Measurements from ENCODE around the gene TXNDC17. TPM values are rescaled to one million over a fixed set of nuclear protein-coding genes. Genes with fewer than 3 reads are reported as not detected.
A peak's percentile ranks its signal among the peaks of the same experiment; 100 is the strongest.

Gene TXNDC17
- total RNA-seq, 2 donors from 2014 or later = 17.1 to 37.6 TPM

DNA sequence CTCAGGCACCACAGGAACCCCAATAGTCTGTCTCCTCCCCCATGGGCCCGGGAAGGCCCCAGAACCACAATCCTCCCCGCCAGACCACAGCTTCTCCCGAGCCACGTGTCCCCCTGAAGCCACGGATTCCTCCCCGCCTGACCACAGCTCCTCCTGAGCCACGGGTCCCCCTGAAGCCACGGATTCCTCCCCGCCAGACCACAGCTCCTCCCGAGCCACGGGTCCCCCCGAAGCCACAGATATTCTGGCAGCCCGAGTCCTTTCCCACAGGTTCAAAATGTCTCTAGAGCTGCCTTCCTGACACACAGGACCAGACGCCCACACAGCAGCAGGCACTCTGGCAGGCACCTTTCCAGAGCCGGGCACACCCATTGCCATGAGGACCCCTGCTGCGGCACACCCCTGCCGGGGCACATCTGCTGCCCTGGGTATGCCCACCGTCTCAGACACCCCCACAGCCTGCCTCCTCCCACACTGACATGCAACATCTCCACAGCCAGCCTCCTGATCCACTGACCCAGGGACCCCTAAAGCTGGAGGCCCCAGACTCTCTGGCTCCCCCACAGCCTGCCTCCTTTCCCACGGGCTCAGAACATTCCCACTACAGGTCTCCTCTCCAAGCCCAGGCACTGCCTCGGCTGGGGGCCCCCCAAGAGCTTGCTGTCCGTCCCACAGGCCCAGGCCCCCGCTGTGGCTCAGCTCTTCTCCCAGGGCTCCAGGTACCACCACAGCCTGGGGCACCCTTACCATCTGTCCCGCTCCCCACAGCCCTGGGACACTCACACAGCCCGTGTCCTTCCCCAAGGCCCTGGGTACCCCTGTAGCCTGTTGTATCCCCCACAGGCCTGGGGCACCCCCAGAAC lies 2.6 kb upstream of the TXNDC17 start:
- intact Hi-C loops (cut with DNase I) = no loop called here
- 80% methylated on average over 24 of the region's 24 CpGs for WGBS, 2 donors
- peaks cover 34% of the 10 kb centered on the region for H3K4me1 ChIP-seq

DNA sequence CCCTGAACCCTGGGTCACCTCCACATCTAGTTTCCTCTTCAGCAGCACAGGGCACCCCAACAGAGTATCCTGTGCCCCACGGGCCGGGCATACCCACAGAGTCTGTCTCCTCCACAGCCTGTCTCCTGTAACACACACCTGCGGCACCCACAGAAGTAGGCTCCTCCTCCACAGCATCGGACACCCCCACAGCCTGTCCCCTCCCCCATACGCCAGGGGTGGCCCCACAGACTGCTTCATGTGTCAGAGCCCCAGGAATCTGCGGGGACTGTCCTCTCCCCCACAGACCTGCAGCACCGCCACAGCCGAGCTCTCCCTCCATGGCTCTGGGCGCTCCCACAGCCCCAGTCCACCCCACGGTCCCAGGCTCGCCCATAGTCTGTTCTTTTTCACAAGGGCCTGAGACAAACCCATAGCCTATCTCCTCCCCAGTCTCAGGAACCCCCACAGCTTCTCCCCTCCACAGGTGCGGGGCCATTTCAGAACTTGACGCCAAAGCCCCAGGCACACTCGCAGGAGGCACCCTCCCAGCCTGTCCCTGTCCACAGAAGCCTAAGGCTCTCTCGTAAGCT lies 1.8 kb upstream of the TXNDC17 start:
- 15 to 26% methylated on average over 13 to 14 of the region's 15 CpGs for WGBS, 2 donors
- Histone ChIP-seq H3K27me3 (no peaks in the 10 kb centered on the region), H3K4me1 (peaks cover 34% of the 10 kb centered on the region), H3K4me3 (peak overlapping the region in 1 of 2 donors; percentile 74), H3K27ac (no peak overlapping the region), H3K36me3 (replicated peaks in 1 of 2; ENCODE audit: insufficient read depth in 1 of 2, low read depth in 2 of 2) (no peaks in the 10 kb centered on the region), H3K9me3 (no peaks in the 10 kb centered on the region)
- ATAC-seq (no peak), DNase-seq (no peak)
- TF ChIP-seq CTCF (IDR thresholded peaks at IDR 0.05) = no peak
- no peak for TF ChIP-seq POLR2A (IDR thresholded peaks at IDR 0.05)
- intact Hi-C loops (cut with DNase I) = no loop called here

More for the DNA sequence above, 2.6 kb upstream of the TXNDC17 start:
- no peaks in the 10 kb centered on the region for H3K9me3 ChIP-seq
- DNase-seq (no peak), ATAC-seq (no peak)
- no peak overlapping the region for H3K4me3 ChIP-seq
- no peaks in the 10 kb centered on the region for H3K27me3 ChIP-seq
- H3K27ac ChIP-seq = no peak overlapping the region
- no peak for TF ChIP-seq POLR2A (IDR thresholded peaks at IDR 0.05)
- no peak for TF ChIP-seq CTCF (IDR thresholded peaks at IDR 0.05)
- H3K36me3 ChIP-seq (replicated peaks in 1 of 2; ENCODE audit: insufficient read depth in 1 of 2, low read depth in 2 of 2) = peaks cover 0 to 3% of the 10 kb centered on the region in 2 donors

- DNase-seq (peak in 2 of 4 donors; percentile 39 to 41), ATAC-seq (peak; percentile 22)
- peak overlapping the region; percentile 64 to 87 (median 74) for H3K27ac ChIP-seq
- no peaks in the 10 kb centered on the region for H3K9me3 ChIP-seq
- no peak for TF ChIP-seq CTCF (IDR thresholded peaks at IDR 0.05)
- TF ChIP-seq POLR2A (IDR thresholded peaks at IDR 0.05) = no peak
- H3K27me3 ChIP-seq = no peaks in the 10 kb centered on the region
- peaks cover 34% of the 10 kb centered on the region for H3K4me1 ChIP-seq
- 0 to 1% methylated on average over 24 to 65 of the region's 67 CpGs for WGBS, 2 donors
- intact Hi-C loops (cut with DNase I) = no loop called here
- H3K36me3 ChIP-seq (replicated peaks in 1 of 2; ENCODE audit: insufficient read depth in 1 of 2, low read depth in 2 of 2) = no peaks in the 10 kb centered on the region
- H3K4me3 ChIP-seq = peak overlapping the region; percentile 74 to 81
Measured at GRCh38 chr17:6639586-6640535, 999 bp upstream of the TXNDC17 start.

DNA sequence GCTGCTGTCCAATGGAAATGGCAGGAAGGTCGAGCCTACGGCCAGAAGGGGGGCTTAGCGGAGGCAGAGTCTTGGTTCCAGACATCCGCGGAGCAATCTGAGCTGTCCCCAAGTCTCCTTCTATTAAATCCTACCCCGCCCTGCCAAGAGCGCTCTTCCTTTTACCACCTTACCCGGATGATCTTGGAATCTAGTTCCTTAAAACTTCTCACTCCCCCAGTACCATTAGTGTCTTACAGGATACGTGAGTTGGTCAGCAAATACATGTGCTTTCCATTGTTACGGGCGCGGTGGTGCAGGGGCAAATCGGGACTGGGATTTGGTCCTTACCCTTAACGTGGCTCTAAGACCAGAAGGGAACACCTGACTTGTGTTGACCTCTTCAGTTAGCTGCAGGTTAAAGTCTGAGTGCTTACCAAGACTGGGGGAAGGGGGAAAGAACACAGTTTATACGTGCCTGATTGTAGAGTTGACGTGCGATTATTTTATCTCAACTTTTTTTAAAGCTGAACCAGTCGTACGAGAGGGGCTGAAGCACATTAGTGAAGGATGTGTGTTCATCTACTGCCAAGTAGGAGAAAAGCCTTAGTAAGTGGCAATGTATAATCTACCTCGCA lies 495 bp downstream of the TXNDC17 start:
- H3K36me3 ChIP-seq (replicated peaks in 1 of 2; ENCODE audit: insufficient read depth in 1 of 2, low read depth in 2 of 2) = no peaks in the 10 kb centered on the region
- H3K9me3 ChIP-seq = no peaks in the 10 kb centered on the region
- ATAC-seq (peak; percentile 10), DNase-seq (peak in 1 of 4 donors; percentile 16)
- H3K27me3 ChIP-seq = no peaks in the 10 kb centered on the region
- H3K4me3 ChIP-seq = peak overlapping the region; percentile 74 to 81
- no peak for TF ChIP-seq POLR2A (IDR thresholded peaks at IDR 0.05)
- no peak for TF ChIP-seq CTCF (IDR thresholded peaks at IDR 0.05)
- H3K27ac ChIP-seq = peak overlapping the region; percentile 64 to 87 (median 74)
- intact Hi-C loops (cut with DNase I) = no loop called here
- H3K4me1 ChIP-seq = peaks cover 34% of the 10 kb centered on the region
- 1% methylated on average over 17 to 20 of the region's 20 CpGs for WGBS, 2 donors
